NCI-H345 (cell line): Measurements from ENCODE around the gene DDN.

Source experiments
- DNase-seq: peaks from one replicate; lab custom pipeline; 2025; lab: John Stamatoyannopoulos, UW

DDN gene

GRCh38 chr12:49031573-49032161 lies 32.5 kb upstream of the DDN start:
- DNase-seq, result no peak

GRCh38 chr12:49030714-49031572 lies 31.8 kb upstream of the DDN start:
- no peak for DNase-seq

GRCh38 chr12:49030119-49030518 lies 30.9 kb upstream of the DDN start:
- DNase-seq, result no peak

- DNase-seq, result no peak
Observed at GRCh38 chr12:49028666-49029275, 29.6 kb upstream of the DDN start.

- no peak for DNase-seq
Observed at GRCh38 chr12:49027846-49028555, 28.8 kb upstream of the DDN start.

GRCh38 chr12:49026678-49027480 lies 27.7 kb upstream of the DDN start:
- no peak for DNase-seq

GRCh38 chr12:49026101-49026500 lies 26.9 kb upstream of the DDN start:
- DNase-seq, result no peak

- no peak for DNase-seq
Observed at GRCh38 chr12:49025463-49025862, 26.3 kb upstream of the DDN start.

GRCh38 chr12:49024543-49024942 lies 25.4 kb upstream of the DDN start:
- DNase-seq, result no peak

- no peak for DNase-seq
Observed at GRCh38 chr12:49023812-49024211, 24.6 kb upstream of the DDN start.

GRCh38 chr12:49022558-49023178 lies 23.5 kb upstream of the DDN start:
- DNase-seq, result no peak

GRCh38 chr12:49021292-49021915 lies 22.2 kb upstream of the DDN start:
- DNase-seq, result no peak

GRCh38 chr12:49020441-49020840 lies 21.3 kb upstream of the DDN start:
- DNase-seq, result no peak

GRCh38 chr12:49019443-49020324 lies 20.5 kb upstream of the DDN start:
- no peak for DNase-seq

- no peak for DNase-seq
Observed at GRCh38 chr12:49019120-49019430, 19.9 kb upstream of the DDN start.

- peak; percentile 75 for DNase-seq
Observed at GRCh38 chr12:49018261-49019119, 19.3 kb upstream of the DDN start, which contains the start of gene PRKAG1. TSS of gene PRKAG1 (minus strand) at chr12:49018776. CDS start at chr12:49018740, 36 bp downstream.

- DNase-seq, result no peak
Observed at GRCh38 chr12:49017891-49018260, 18.7 kb upstream of the DDN start.

GRCh38 chr12:49015196-49015595 lies 16.0 kb upstream of the DDN start:
- DNase-seq, result no peak

- DNase-seq, result no peak
Observed at GRCh38 chr12:49014547-49014946, 15.4 kb upstream of the DDN start.
